Umbilical cord (tissue), 2 donors: ENCODE data around the gene FNDC3B. TPM values are rescaled to one million over a fixed set of nuclear protein-coding genes. Genes with fewer than 3 reads are reported as not detected.
"Not testable (repeated sequence)": the region's sequence is repeated elsewhere in the genome, so short reads cannot be mapped to it uniquely, and the experiment has no call there.

Source experiments
- DNase-seq: peaks from one replicate; pipeline ENCODE4 v3.0.0-alpha.2; 2015; ENCODE audit warnings: low spot score
- total RNA-seq: library from RNA; depleted of rRNA; stranded (reverse); fragments of >200 nt; gene quantifications from one replicate; pipeline ENCODE4 v1.2.3, GENCODE V29; 2014; ENCODE audit warnings: low replicate concordance; ENCODE audit not compliant: insufficient read depth

The FNDC3B gene
- total RNA-seq, 1 donor from 2014 or later, result 266 TPM

DNA sequence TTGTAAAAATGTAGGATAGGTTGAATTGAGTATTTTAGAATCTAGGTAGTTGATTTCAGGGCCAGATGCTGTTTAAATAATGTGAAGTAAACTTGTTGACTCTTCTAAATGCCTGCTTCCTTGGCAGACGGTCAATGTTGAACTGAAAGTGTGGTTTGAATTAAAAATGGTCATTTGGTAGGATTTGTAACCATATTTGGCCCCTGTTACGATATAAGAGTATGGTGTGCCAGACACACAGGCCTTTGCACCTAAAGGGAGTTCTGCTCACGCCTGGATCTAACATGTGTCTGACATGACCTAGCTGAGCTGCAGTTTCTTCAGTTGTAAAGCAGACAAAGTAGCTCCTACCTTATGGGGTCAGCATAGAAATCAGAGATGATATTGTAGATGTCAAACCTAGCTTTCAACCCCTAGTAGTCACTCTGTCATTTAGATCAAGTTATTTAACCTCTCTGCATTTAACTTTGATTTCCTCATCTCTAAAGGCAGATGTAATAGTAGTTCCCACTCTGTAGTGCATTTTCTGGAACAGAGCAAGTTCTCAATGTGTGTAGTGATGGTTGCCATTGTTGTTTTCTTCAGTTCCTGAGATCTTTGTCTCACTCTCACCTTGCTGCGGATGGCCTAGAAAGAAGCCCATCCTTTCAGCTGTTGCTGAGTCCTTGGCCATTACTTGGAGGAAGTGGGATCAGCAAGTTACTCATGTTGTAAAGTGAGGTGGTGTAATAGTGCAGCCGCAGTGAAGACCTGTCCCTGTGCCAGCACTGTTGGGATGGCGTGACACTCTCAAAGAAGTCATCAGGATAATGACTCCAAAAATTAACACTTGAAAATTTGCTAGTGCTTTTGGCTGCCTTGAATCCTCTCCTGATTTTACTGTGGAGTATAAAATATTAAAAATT is 318.7 kb downstream of the FNDC3B start:
- no peak for DNase-seq

DNA sequence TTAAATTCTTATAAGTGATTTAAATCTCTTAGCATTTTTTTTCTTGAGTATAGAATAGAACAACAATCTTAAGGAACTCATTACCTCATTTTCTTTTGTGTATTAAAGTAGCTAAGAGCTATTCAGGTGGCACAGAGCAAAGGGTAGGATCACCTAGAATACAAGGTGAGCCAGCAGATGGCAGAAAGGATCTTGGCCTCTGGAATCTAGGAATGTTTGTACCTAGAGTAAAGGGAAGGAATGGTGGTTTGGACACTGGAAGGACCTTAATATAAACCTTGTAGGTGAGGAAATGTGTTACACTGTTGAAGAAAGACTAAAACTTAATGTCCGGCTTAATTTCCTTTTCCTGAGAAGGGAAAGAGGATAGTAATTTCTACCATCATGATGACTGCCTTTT is 319.9 kb downstream of the FNDC3B start:
- DNase-seq, result no peak

- no peak for DNase-seq
These were observed 320.6 kb downstream of the FNDC3B start for GRCh38 chr3:172359996-172360395.

DNA sequence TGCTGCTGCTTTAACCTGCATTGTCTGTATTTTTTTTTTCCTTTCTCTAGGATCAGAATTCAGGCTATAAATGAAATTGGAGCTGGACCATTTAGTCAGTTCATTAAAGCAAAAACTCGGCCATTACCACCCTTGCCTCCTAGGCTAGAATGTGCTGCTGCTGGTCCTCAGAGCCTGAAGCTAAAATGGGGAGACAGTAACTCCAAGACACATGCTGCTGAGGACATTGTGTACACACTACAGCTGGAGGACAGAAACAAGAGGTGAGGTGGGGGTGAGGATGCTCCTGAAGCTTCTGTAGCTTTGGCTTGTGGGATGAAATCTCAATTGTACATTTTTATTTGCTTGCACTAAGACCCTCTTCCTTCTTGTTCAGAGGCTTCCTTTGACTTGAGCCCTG is 323.2 kb downstream of the FNDC3B start:
- DNase-seq, result no peak

DNA sequence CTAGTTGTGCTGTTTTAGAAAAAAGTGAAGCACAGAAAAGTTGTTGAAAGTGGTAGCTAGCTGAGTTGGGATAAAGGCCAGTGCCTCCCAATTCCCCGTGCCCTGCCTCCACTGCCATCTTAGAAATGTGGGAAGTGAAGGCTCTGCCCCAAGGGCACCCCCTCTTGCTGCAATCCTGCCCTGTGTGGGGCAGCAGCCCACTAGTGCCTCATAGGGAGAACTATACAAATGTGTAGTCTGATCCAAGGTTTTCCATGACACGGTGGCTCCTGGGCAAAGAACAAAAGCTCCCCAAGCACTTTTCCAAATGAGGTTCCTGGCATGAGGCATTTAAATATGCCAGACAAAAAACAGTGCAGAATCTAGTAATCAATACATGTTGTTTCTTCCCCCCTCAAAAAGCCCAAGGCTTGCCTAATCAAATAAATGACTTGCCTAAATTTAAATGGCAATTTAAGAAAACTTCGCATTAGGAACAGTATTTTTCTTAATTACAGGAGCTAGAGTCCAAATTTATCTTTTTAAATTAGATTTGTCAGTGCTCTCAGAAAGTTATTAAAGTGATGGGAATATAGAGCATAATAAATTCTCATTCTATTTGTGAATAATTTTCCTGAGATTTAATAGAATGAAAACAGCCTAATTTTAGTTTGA is 325.1 kb downstream of the FNDC3B start:
- no peak for DNase-seq

DNA sequence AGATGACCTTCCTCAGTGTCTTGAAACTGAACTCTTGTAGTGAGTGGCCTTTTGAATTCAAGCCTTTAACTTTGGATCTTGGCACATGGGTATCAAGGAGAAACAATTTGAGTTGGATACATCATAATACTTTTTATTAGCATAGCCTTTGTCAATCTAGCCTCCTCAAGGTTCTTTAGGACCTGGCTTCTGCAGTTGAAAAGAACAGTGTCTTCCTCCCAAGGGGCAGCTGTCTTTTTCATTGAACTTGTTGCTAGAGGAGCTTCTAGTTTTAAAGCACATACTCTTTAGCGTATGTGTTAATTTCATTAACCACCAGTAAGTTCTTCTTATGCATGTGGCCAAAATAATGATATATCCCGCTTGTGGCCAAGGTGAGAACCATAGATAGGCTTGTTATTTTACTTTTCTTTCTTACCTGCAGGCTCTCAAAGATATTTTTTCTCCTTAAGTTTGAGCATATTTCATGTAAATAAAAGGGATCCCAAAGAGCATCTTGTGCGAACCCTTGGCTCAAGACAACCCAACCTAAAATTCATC is 325.7 kb downstream of the FNDC3B start:
- DNase-seq, result no peak

DNA sequence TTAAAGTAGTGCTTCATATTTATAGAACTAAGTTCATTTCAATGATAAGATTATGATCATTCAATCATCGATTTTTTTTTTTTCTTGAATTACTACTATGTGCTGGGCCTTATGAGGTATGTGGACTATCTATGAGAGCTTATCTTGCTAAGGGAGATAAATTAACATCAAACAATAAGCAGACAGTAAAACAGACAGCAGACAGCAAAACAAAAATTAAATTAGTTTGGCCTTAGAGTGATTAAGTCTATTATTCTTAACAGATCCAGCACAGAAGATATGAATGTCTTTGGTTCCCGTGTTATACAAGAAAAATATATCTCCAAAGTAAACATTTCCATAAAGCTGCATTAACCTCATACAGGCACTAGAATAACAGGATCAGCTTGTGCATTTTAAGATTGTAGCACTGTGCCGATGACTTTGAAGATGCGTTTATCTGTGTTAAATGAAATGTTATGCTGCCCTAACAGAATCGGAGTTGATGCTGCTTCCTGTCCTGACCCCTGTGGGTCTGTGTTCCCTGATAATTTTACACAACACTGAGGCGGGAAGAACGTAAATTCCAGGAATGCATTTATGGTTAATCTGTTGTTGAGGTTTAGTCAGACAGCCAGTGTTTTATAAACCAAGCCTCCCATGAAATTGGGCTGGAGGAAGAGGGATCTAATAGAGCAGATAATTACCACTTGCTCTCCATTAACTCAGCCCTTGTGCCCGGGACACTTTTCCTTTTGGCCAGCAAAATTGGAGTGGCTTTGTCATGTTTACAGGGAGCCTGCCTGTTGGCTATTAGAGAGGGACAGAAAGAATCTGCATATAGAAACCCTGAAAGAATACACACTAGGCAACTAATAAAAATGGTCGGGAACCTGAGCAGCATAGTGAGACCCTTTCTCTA is 328.1 kb downstream of the FNDC3B start:
- no peak for DNase-seq

GRCh38 chr3:172368556-172368955 is 329.2 kb downstream of the FNDC3B start:
- not testable (repeated sequence) for DNase-seq

DNA sequence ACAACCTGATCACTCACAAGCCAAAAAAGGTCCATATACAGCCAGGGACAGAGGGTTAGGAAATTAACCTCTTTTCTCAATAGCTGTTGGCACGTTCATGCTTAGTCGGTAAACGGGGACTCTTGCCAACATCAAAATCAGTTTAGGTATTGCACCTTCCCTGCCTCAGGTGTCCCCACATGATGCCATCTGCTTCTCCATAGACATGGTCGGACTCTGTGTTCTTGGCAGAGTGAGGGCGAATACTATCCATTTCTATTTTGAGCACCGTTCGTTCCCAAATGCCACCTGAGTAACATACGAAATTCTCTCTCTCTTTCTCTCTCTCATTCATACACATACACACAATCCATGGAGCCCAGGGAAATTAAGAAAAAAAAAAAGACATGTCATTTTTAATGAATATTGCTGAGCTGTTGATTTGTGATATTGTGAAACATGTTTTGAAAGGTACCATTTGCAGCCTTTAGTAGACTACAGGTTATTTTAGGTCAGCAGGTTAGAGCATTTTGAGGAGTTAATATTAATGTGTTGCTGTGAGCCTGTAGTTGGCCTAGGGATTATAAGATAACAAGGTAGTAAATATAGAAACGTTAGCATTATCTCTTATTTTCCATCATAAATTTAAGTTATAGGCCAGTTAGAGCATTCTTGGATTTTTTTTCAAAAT is 330.3 kb downstream of the FNDC3B start:
- no peak for DNase-seq

GRCh38 chr3:172370419-172370818 is 331.0 kb downstream of the FNDC3B start:
- DNase-seq, result peak; percentile 35

GRCh38 chr3:172371544-172371943 is 332.2 kb downstream of the FNDC3B start:
- DNase-seq, result no peak

DNA sequence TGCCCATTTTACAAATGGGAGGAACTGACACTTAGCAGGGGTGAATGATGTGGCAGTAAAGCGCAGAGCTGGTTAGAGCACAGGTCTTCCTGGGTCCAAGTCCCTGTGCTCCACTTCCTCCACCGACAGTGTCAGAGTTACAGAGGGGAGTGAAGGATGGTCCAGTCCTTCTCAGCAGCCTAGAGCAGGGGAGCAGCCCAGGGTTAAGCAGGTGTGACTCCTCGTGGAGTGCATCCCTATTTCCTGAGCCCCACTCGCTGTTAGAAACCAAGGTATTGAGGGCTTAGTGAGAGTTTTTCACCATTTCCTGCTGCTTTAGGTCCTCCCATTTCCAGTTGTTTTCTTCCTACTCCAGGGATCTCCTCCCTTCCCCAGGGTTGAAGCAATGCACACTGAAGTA is 333.5 kb downstream of the FNDC3B start:
- no peak for DNase-seq

- no peak for DNase-seq
These were observed 334.5 kb downstream of the FNDC3B start for GRCh38 chr3:172373912-172374311.

DNA sequence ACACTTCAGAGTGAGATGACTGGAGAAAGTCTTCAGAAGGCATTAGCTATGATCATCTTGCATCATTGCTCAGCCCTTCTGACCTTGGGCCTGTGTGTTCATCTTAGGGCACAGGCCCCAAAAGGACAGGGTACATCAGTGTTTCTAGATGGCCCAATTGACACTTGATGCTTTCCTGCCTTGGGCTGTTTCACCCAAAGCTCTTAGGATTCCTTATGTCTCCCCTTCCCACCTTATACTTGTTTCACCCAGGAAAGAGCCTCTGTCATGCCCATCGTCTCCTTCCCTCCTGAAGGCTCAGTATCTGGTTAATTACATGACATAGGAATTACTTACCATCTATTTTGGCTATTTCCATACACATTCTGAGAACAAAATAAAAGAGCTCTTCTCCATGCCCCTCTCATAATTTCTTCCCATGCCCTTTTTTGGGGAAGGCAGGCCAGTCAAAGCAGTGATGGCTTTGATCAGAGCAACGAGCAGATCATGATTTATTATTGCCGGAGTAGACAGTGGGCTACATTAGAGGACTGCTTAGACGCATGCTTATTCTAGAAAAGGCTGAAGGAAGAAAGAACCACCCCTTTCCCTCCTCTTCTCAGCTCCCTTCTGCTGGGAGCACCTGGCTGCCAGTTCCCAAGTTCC is 335.9 kb downstream of the FNDC3B start:
- no peak for DNase-seq

DNA sequence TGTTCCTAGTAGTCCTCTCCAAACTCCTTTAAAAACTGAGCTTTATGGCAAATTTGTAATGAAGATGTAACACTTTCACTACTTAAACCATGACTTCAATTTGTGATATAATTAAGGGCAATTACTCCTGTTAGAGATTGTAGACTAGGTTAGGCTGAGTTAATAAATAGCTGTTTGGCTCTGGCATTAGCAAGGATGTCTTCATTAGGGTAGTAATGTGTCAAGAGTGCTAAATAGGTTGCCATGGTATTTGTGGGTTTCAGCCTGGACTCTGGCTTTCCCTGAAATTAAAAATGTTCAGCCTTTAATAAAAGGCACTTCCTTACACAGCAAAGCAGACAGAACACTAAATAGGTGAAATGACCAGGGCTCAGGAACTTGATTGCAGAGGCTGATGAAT is 337.0 kb downstream of the FNDC3B start:
- DNase-seq, result no peak

DNA sequence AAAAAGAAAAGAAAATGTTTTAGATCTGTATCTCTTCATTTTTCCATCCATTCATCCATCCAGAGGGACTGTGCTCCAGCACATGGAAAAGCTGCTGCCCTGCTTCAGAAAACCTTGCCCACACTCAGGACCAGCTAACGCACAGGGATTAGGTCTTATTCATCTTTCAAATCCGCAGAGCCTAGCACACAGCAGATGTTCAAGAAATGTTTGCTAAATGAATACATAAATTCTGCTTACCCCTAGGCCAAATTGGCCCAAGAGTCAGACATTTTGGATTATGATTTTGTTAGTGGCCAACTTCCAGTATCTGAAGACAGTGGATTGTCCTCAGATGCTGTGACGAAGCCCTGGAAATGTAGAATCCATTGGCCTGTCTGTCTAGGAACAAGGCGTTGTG is 337.5 kb downstream of the FNDC3B start:
- peak; percentile 52 for DNase-seq

GRCh38 chr3:172378439-172378838 is 339.1 kb downstream of the FNDC3B start:
- DNase-seq, result no peak

DNA sequence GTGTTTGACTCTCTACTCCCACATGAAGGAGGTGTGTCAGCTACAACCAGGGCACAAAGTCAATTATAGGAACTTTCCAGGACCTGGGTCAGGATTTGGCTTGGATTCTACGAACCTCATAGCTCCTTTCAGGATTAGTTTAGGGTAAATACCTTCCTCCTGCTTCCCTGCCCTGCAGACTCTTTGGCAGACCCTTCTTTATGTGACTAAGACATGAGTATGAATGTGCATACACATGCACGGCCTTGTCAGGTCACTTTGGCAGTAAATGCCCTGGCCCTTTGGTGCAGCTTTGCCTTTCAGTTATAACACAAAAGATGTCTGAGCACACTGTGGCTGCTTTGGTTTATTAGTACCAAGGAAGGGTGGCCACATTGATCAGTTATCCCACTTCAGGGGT is 340.0 kb downstream of the FNDC3B start:
- DNase-seq, result no peak

GRCh38 chr3:172380632-172381031 is 341.3 kb downstream of the FNDC3B start:
- no peak for DNase-seq

DNA sequence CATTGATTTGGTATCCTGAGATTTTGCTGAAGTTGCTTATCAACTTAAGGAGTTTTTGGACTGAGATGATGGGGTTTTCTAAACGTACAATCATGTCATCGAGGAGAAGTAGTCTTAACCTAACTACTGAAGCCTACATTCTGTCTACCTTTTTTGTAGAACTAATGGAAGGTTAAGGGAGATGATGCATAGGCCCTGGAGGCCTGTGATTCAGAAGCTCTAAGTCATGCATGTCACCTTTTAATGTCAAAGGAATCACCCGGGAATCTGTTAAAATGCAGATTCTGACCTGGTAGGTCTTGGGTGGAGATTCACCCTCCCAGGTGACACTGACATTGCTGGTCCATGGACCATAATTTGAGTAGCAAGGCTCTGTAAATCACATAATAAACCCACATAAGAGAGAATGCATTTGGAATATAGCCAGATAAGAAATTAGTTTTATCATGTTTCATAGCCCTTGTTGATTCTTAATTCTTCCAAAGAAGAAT is 344.0 kb downstream of the FNDC3B start:
- DNase-seq, result no peak

- DNase-seq, result no peak
These were observed 345.5 kb downstream of the FNDC3B start for GRCh38 chr3:172384836-172385235.
